Measurements from ENCODE around the gene PTPRD.

PTPRD gene

DNA sequence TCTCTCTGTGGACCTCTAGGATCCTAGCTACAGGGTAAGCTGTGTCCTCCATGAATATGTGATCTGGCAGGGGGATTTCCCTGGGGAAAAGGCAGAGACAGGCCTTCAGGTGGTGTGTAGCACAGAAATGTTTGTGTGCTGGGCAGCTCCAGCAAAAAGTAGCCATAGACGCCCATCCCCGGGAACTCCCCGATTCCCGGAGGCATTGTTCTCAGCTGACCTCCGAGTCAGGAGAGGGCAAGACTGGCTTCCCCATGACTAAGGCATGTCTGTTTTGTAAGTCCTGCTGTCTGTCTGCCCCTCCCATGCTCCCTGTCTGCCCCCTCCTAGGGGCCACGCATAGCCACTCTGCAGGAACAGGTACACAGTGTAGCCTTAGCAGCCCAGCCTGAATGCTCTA lies 834.5 kb downstream of the PTPRD start:
- no peak overlapping the region for H3K4me3 ChIP-seq (ENCODE audit: low read length)
- no peaks in the 10 kb centered on the region for H3K27me3 ChIP-seq (ENCODE audit: control insufficient read depth, insufficient read depth, low read length)
- no peaks in the 10 kb centered on the region for H3K36me3 ChIP-seq (ENCODE audit: control insufficient read depth, low read depth, low read length)
- H3K27ac ChIP-seq (ENCODE audit: low read length), result no peak overlapping the region
- no peaks in the 10 kb centered on the region for H3K4me1 ChIP-seq (ENCODE audit: control insufficient read depth, low read depth, low read length)
- no peaks in the 10 kb centered on the region for H3K9me3 ChIP-seq (ENCODE audit: control insufficient read depth, low read depth, low read length)
- H3K9ac ChIP-seq (ENCODE audit: low read length), result no peak overlapping the region

DNA sequence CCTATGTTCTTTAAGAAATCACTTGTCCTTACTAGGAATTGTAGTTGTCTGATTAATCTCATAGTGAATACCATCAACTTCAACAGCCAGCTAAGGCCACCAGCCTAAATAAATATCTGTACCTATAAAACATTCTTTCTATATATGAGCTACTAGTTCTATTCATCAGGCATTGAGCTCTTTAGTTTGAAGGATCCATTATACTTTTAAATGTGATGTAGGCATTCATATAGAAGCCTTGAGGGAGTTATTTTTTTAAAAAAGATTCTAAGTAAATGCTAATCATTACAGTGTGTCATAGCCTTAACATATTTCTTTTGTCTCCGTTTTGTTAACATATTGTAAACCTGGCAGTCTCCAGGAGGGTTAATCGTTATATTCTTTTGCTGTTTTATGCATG lies 838.3 kb downstream of the PTPRD start:
- Histone ChIP-seq H3K27ac (ENCODE audit: low read length) (no peak overlapping the region), H3K4me3 (ENCODE audit: low read length) (no peak overlapping the region)

DNA sequence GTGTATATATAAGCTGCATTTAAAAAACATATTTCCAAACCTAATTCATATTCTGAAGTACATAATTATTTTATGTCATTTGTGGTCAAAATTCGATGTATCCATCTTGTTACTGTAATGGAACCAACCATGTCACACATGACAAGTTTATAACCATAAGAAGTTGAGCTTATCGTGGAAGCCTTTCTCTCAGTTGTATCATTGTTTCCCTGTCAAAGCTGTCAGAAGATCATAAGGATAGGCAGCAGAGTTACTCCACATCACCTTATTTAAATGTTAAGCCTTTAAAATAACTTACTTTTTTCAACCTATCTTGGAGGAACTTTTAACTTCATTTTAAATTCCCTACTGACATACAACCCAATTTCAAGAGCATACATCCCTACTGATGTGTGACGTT lies 841.5 kb downstream of the PTPRD start:
- H3K27ac ChIP-seq (ENCODE audit: low read length), result no peak overlapping the region
- no peaks in the 10 kb centered on the region for H3K9me3 ChIP-seq (ENCODE audit: control insufficient read depth, low read depth, low read length)
- no peaks in the 10 kb centered on the region for H3K36me3 ChIP-seq (ENCODE audit: control insufficient read depth, low read depth, low read length)
- H3K4me1 ChIP-seq (ENCODE audit: control insufficient read depth, low read depth, low read length), result no peaks in the 10 kb centered on the region
- H3K9ac ChIP-seq (ENCODE audit: low read length), result no peak overlapping the region
- H3K27me3 ChIP-seq (ENCODE audit: control insufficient read depth, insufficient read depth, low read length), result no peaks in the 10 kb centered on the region
- H3K4me3 ChIP-seq (ENCODE audit: low read length), result no peak overlapping the region

More for the DNA sequence above, 838.3 kb downstream of the PTPRD start:
- H3K4me1 ChIP-seq (ENCODE audit: control insufficient read depth, low read depth, low read length), result no peaks in the 10 kb centered on the region
- no peaks in the 10 kb centered on the region for H3K9me3 ChIP-seq (ENCODE audit: control insufficient read depth, low read depth, low read length)
- no peaks in the 10 kb centered on the region for H3K27me3 ChIP-seq (ENCODE audit: control insufficient read depth, insufficient read depth, low read length)
- no peak overlapping the region for H3K9ac ChIP-seq (ENCODE audit: low read length)
- no peaks in the 10 kb centered on the region for H3K36me3 ChIP-seq (ENCODE audit: control insufficient read depth, low read depth, low read length)

DNA sequence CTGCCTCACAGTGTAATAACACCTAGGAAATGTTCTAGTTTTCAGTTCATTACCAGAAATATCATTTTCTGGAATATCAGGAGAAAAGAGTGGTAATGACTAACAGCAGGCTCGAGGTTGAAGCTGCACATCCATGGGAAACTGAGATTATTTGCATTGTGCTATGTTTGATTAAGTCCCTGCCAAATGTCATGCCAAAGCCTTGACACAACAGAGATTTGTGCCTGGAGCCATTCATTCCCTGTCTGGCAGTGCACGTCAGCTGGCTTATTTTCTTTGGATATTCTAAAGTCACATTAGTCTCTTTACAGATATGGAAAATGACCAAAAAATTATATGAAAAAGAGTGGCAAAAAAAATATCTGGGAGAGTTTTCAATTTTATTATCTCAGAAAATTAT lies 848.0 kb downstream of the PTPRD start:
- Histone ChIP-seq H3K36me3 (ENCODE audit: control insufficient read depth, low read depth, low read length) (no peaks in the 10 kb centered on the region), H3K27me3 (ENCODE audit: control insufficient read depth, insufficient read depth, low read length) (no peaks in the 10 kb centered on the region), H3K9me3 (ENCODE audit: control insufficient read depth, low read depth, low read length) (no peaks in the 10 kb centered on the region), H3K9ac (ENCODE audit: low read length) (no peak overlapping the region), H3K4me3 (ENCODE audit: low read length) (no peak overlapping the region), H3K4me1 (ENCODE audit: control insufficient read depth, low read depth, low read length) (no peaks in the 10 kb centered on the region), H3K27ac (ENCODE audit: low read length) (no peak overlapping the region)

DNA sequence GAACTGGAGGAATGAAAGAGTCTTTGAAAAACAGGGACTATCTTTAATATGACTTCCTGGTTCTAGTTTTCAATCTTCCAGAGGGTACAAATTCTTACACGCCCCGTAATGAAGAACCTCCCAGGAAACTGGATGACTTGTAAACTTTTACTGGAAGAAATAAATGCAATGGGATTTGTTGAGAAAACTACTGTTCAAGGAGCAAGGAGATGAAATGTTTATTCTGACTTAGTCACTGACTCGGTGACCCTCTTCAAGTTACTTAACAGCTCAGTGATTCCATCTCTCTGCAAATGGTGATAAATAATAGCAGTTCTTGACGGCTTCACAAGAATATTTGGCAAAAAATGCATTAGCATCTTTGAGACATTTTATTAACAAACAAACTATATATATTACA lies 858.6 kb downstream of the PTPRD start:
- Histone ChIP-seq H3K36me3 (ENCODE audit: control insufficient read depth, low read depth, low read length) (no peaks in the 10 kb centered on the region), H3K27me3 (ENCODE audit: control insufficient read depth, insufficient read depth, low read length) (no peaks in the 10 kb centered on the region), H3K27ac (ENCODE audit: low read length) (no peak overlapping the region), H3K9me3 (ENCODE audit: control insufficient read depth, low read depth, low read length) (no peaks in the 10 kb centered on the region), H3K4me3 (ENCODE audit: low read length) (no peak overlapping the region), H3K9ac (ENCODE audit: low read length) (no peak overlapping the region), H3K4me1 (ENCODE audit: control insufficient read depth, low read depth, low read length) (no peaks in the 10 kb centered on the region)

DNA sequence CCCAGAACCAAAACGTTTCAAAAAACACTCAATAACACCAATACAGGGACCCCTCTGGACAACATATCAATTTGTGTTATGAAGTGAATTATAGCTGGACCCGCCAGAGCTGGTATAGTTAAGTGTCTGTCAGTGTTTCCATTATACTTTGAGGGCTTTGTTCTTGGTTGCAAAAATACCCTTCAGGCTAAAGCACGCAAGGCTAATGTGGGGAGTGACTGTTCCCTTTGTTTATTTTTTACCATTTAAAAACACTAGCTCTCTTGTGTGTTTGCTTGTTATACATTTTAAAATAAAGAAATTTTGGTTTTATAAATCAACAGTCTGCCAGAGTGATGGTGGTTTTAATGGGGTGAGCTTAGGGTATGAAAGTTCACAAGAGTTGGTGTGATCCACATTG lies 859.5 kb downstream of the PTPRD start:
- Histone ChIP-seq H3K36me3 (ENCODE audit: control insufficient read depth, low read depth, low read length) (no peaks in the 10 kb centered on the region), H3K27me3 (ENCODE audit: control insufficient read depth, insufficient read depth, low read length) (no peaks in the 10 kb centered on the region), H3K9ac (ENCODE audit: low read length) (no peak overlapping the region), H3K4me1 (ENCODE audit: control insufficient read depth, low read depth, low read length) (no peaks in the 10 kb centered on the region), H3K27ac (ENCODE audit: low read length) (no peak overlapping the region), H3K4me3 (ENCODE audit: low read length) (no peak overlapping the region), H3K9me3 (ENCODE audit: control insufficient read depth, low read depth, low read length) (no peaks in the 10 kb centered on the region)

DNA sequence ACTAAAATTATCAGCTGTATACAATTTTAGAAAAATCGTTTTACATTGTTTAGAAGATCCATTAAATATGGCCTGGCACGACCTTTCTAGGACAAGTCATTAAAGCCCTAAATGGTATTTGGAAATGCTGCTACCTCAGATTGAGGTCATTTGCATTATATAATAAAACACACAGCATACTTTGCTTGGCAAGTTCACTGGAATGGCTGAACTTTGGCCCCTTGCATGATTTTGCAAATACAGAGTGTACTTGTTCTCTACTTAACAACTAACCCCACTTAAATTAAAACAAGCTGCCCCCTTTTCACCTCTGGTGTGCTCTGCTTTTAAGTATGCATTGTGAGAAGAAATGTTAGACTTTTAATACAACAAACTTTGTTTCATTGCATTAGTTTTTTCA lies 860.1 kb downstream of the PTPRD start:
- H3K9ac ChIP-seq (ENCODE audit: low read length), result no peak overlapping the region
- H3K27ac ChIP-seq (ENCODE audit: low read length), result no peak overlapping the region

DNA sequence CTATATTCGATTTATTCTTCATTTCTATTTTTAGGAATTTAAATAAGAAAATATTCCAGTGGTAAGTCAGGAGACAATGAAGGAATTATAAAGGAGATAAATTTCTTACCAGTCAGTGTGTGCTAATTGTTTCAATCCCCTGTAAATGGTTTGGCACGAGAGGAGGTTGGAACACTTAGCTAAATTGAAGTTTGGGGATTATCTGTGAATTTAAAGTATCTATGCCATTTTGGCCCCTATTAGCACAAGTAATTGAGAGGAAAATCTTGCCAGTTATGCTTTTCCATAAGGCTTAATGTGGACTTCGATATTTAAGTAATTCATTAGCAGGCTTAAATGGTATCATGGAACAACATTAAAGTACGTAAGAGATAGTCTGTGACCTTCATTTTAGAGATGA lies 860.8 kb downstream of the PTPRD start:
- Histone ChIP-seq H3K27me3 (ENCODE audit: control insufficient read depth, insufficient read depth, low read length) (no peaks in the 10 kb centered on the region), H3K9ac (ENCODE audit: low read length) (no peak overlapping the region), H3K4me1 (ENCODE audit: control insufficient read depth, low read depth, low read length) (no peaks in the 10 kb centered on the region), H3K4me3 (ENCODE audit: low read length) (no peak overlapping the region), H3K36me3 (ENCODE audit: control insufficient read depth, low read depth, low read length) (no peaks in the 10 kb centered on the region), H3K27ac (ENCODE audit: low read length) (no peak overlapping the region), H3K9me3 (ENCODE audit: control insufficient read depth, low read depth, low read length) (no peaks in the 10 kb centered on the region)

More for the DNA sequence above, 860.1 kb downstream of the PTPRD start:
- H3K36me3 ChIP-seq (ENCODE audit: control insufficient read depth, low read depth, low read length), result no peaks in the 10 kb centered on the region
- H3K4me3 ChIP-seq (ENCODE audit: low read length), result no peak overlapping the region
- H3K4me1 ChIP-seq (ENCODE audit: control insufficient read depth, low read depth, low read length), result no peaks in the 10 kb centered on the region
- H3K27me3 ChIP-seq (ENCODE audit: control insufficient read depth, insufficient read depth, low read length), result no peaks in the 10 kb centered on the region
- no peaks in the 10 kb centered on the region for H3K9me3 ChIP-seq (ENCODE audit: control insufficient read depth, low read depth, low read length)

DNA sequence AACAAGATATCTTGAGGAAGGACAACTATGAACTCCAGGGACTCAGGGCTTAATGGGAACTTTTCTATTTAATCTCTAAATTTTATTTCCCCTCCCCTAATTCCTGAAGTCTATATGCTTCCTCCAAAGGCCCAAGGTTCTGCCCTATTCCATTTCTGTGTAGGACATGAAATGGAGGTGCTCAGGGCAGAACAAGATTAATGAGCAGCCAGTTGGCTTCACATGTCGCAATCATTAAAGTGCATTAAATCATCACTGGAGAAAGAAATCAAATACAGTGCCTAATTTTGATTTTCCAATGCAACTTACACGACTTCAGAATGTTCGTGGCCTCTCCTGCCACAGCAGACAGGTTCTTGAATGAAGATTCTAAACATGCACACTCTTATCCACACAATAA lies 862.1 kb downstream of the PTPRD start:
- Histone ChIP-seq H3K27ac (ENCODE audit: low read length) (no peak overlapping the region), H3K4me3 (ENCODE audit: low read length) (no peak overlapping the region), H3K27me3 (ENCODE audit: control insufficient read depth, insufficient read depth, low read length) (no peaks in the 10 kb centered on the region), H3K9ac (ENCODE audit: low read length) (no peak overlapping the region), H3K9me3 (ENCODE audit: control insufficient read depth, low read depth, low read length) (no peaks in the 10 kb centered on the region), H3K36me3 (ENCODE audit: control insufficient read depth, low read depth, low read length) (no peaks in the 10 kb centered on the region), H3K4me1 (ENCODE audit: control insufficient read depth, low read depth, low read length) (no peaks in the 10 kb centered on the region)

DNA sequence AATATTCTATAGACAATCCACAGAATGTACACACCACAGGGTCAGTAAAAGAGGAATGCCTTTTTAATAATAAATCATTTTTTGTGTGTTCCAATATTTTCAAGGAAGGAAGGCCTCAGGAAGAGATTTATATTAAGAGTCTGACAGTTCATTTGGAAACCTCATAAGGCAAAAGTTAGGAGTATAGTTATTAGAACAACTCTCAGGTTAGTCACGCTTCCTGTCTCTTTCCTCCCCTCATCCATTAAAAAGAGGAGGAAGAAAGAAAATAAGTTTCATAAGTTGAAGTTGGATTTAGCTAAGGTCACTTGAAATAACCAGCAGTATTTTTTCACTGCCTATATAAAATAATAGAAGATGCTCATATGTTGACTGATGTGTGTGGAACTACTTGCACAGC lies 863.2 kb downstream of the PTPRD start:
- no peak overlapping the region for H3K27ac ChIP-seq (ENCODE audit: low read length)
- H3K27me3 ChIP-seq (ENCODE audit: control insufficient read depth, insufficient read depth, low read length), result no peaks in the 10 kb centered on the region
- no peaks in the 10 kb centered on the region for H3K36me3 ChIP-seq (ENCODE audit: control insufficient read depth, low read depth, low read length)
- H3K4me1 ChIP-seq (ENCODE audit: control insufficient read depth, low read depth, low read length), result no peaks in the 10 kb centered on the region
- H3K9me3 ChIP-seq (ENCODE audit: control insufficient read depth, low read depth, low read length), result no peaks in the 10 kb centered on the region
- no peak overlapping the region for H3K9ac ChIP-seq (ENCODE audit: low read length)
- no peak overlapping the region for H3K4me3 ChIP-seq (ENCODE audit: low read length)

DNA sequence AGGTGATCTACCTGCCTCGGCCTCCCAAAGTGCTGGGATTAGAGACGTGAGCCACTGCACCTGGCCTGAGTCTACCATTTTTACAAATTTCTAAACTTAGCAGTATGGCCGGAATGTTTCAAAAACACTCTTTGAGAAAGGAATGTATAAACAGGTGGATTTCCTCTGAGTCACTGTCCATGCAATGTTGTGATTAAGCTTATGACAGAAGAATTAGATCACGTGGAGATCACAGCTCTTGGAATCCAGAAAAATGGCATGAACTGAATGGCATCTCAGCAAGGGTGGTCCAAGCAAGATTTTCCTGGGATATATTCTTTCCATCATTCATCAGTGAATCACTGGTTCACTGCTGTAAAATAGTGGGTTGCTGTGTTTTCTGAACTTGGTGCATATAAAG lies 865.0 kb downstream of the PTPRD start:
- H3K4me3 ChIP-seq (ENCODE audit: low read length), result no peak overlapping the region
- no peaks in the 10 kb centered on the region for H3K36me3 ChIP-seq (ENCODE audit: control insufficient read depth, low read depth, low read length)
- no peak overlapping the region for H3K27ac ChIP-seq (ENCODE audit: low read length)
- no peak overlapping the region for H3K9ac ChIP-seq (ENCODE audit: low read length)
- H3K27me3 ChIP-seq (ENCODE audit: control insufficient read depth, insufficient read depth, low read length), result no peaks in the 10 kb centered on the region
- no peaks in the 10 kb centered on the region for H3K9me3 ChIP-seq (ENCODE audit: control insufficient read depth, low read depth, low read length)
- no peaks in the 10 kb centered on the region for H3K4me1 ChIP-seq (ENCODE audit: control insufficient read depth, low read depth, low read length)

DNA sequence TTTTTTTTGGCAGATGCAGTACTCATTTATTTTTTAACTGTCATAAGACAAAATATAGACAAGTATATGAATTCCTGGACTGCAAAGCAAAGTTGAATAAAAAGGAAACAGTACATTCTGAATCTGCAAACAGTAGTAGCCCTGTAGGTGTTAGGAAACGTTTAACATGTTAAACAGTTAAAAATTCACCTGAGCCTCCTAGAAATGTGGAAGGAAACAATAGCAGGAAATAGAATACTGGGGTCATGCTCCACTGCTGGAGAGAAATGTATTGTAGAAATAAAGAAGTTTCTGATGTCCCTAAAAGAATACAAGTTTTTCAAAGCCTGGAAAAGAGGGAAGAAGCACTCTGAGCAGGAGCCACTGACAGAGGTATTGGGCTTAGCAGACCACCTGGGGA lies 866.0 kb downstream of the PTPRD start:
- Histone ChIP-seq H3K27ac (ENCODE audit: low read length) (no peak overlapping the region), H3K9ac (ENCODE audit: low read length) (no peak overlapping the region), H3K9me3 (ENCODE audit: control insufficient read depth, low read depth, low read length) (no peaks in the 10 kb centered on the region), H3K4me1 (ENCODE audit: control insufficient read depth, low read depth, low read length) (no peaks in the 10 kb centered on the region), H3K4me3 (ENCODE audit: low read length) (no peak overlapping the region), H3K27me3 (ENCODE audit: control insufficient read depth, insufficient read depth, low read length) (no peaks in the 10 kb centered on the region), H3K36me3 (ENCODE audit: control insufficient read depth, low read depth, low read length) (no peaks in the 10 kb centered on the region)
